GM12878 (cell line): ENCODE results near the gene ARFRP1. TPM values are rescaled to one million over a fixed set of nuclear protein-coding genes. Genes with fewer than 3 reads are reported as not detected.

ENCODE experiments used
- ATAC-seq: fragments of 200-7000 bp; cut with Tn5 transposase; 3 replicates; pipeline ENCODE4 v1.9.1; 2020; ENCODE audit warnings: mild to moderate bottlenecking, moderate library complexity
- BruUV-seq: library from RNA; stranded (reverse); fragments of 400-500 nt; replicated peaks from 2 replicates; lab custom pipeline; 2021; lab: Mats Ljungman, UMichigan
- CTCF ChIA-PET: fragments of 300-600 bp; sonication (Branson Sonifier 250); formaldehyde crosslinking; extraction: SDS; loops from one replicate; lab custom pipeline; 2021; ENCODE audit warnings: inconsistent platforms; lab: Yijun Ruan, JAX
- POLR2A ChIA-PET: fragments of 350-600 bp; formaldehyde crosslinking; extraction: SDS; loops from one replicate; lab custom pipeline; 2021; ENCODE audit warnings: inconsistent platforms; lab: Charles Lee
- RAD21 ChIA-PET: fragments of 300-600 bp; sonication (Branson Sonifier 250); formaldehyde crosslinking; loops from one replicate; lab custom pipeline; 2023; ENCODE audit warnings: antibody characterized with exemption; ENCODE audit not compliant: unreplicated experiment; lab: Charles Lee
- SMC1A ChIA-PET: fragments of 300-600 bp; sonication (Branson Sonifier 250); formaldehyde crosslinking; loops from one replicate; lab custom pipeline; 2023; ENCODE audit not compliant: unreplicated experiment, uncharacterized antibody; lab: Charles Lee
- DNase-seq: peaks from one replicate; pipeline ENCODE4 v3.0.0-alpha.2; 2011; ENCODE audit warnings: low read depth, low spot score
- FAIRE-seq: peaks from 3 replicates; lab custom pipeline; 2011; peaks lifted over from hg19 to GRCh38; lab: Jason Lieb, UNC
- H2AFZ ChIP-seq: 2 replicates; pipeline ENCODE4 v1.6.0; 2011; ENCODE audit warnings: low read depth, low read length, control low read depth; ENCODE audit not compliant: control insufficient read depth
- H3K27ac ChIP-seq: 2 replicates; pipeline ENCODE4 v1.5.1; 2011; ENCODE audit warnings: control low read depth; ENCODE audit not compliant: control insufficient read depth, insufficient read depth
- H3K27me3 ChIP-seq, 2 experiments: replicated peaks in 1 of 2; 2 replicates each; pipeline versions ENCODE4 v1.6.0 to v1.6.1; 2011; ENCODE audit warnings: low read length in 1 of 2; ENCODE audit not compliant: control insufficient read depth in 2 of 2, insufficient read depth in 2 of 2
- H3K36me3 ChIP-seq, 2 experiments: 2 replicates each; pipeline ENCODE4 v1.5.1; 2011; ENCODE audit warnings: low read length in 1 of 2; ENCODE audit not compliant: control insufficient read depth in 2 of 2, insufficient read depth in 2 of 2
- H3K4me1 ChIP-seq: 2 replicates; pipeline ENCODE4 v1.6.1; 2011; ENCODE audit warnings: mild to moderate bottlenecking, low read length, moderate library complexity, mixed read lengths; ENCODE audit not compliant: control insufficient read depth, insufficient read depth
- H3K4me2 ChIP-seq: 2 replicates; pipeline ENCODE4 v1.6.0; 2011; ENCODE audit warnings: control low read depth; ENCODE audit not compliant: control insufficient read depth, insufficient read depth
- H3K4me3 ChIP-seq: fragments of 200-600 bp; sonication (generic); 2 replicates; pipeline ENCODE4 v1.5.1; 2016
- H3K79me2 ChIP-seq: 2 replicates; pipeline ENCODE4 v1.6.0; 2011; ENCODE audit warnings: low read length; ENCODE audit not compliant: control insufficient read depth, insufficient read depth
- H3K9ac ChIP-seq: 2 replicates; pipeline ENCODE4 v1.8.0; 2011; ENCODE audit warnings: low read length, control low read depth, mixed read lengths; ENCODE audit not compliant: control insufficient read depth, insufficient read depth
- H3K9me3 ChIP-seq: replicated peaks from 3 replicates; pipeline ENCODE4 v1.5.1; 2011; ENCODE audit warnings: mild to moderate bottlenecking, low read length; ENCODE audit not compliant: control insufficient read depth, insufficient read depth
- H4K20me1 ChIP-seq: 2 replicates; pipeline ENCODE4 v1.6.0; 2011; ENCODE audit not compliant: control insufficient read depth, insufficient read depth
- BACH1 ChIP-seq: fragments of 450-650 bp; IDR thresholded peaks from 2 replicates; pipeline ENCODE4 v1.6.1; 2017; ENCODE audit warnings: mild to moderate bottlenecking, borderline replicate concordance
- BRCA1 ChIP-seq: IDR thresholded peaks from 2 replicates; pipeline ENCODE4 v1.6.1; 2011; ENCODE audit warnings: low read depth, low read length, improper control_type of control experiment
- DPF2 ChIP-seq: fragments of 450-650 bp; IDR thresholded peaks from 2 replicates; pipeline ENCODE4 v1.6.1; 2017; ENCODE audit warnings: mild to moderate bottlenecking
- JUNB ChIP-seq: IDR thresholded peaks from 2 replicates; pipeline ENCODE4 v1.6.1; 2016; ENCODE audit warnings: antibody characterized with exemption, mild to moderate bottlenecking
- KAT2A ChIP-seq: conservative IDR thresholded peaks from 2 replicates; pipeline ENCODE4 v1.6.1; 2011; ENCODE audit warnings: low read depth, low read length; ENCODE audit not compliant: control insufficient read depth
- POU2F2 ChIP-seq: IDR thresholded peaks from 3 replicates; pipeline ENCODE4 v1.6.1; 2011; ENCODE audit warnings: low read depth, mild to moderate bottlenecking, low read length, borderline replicate concordance
- RAD21 ChIP-seq: IDR thresholded peaks from 2 replicates; pipeline ENCODE4 v1.6.1; 2011; ENCODE audit warnings: mild to moderate bottlenecking, low read depth, low read length, moderate library complexity; ENCODE audit not compliant: insufficient read depth
- ZNF24 ChIP-seq: fragments of 450-650 bp; IDR thresholded peaks from 2 replicates; pipeline ENCODE4 v1.6.1; 2017; ENCODE audit warnings: antibody characterized with exemption, mild to moderate bottlenecking
- WGBS: methylation state at CpG from one replicate; pipeline ENCODE4 v1.1.6; 2016; ENCODE audit warnings: low lambda C conversion rate; ENCODE audit not compliant: insufficient replicate concordance, insufficient coverage; ENCODE audit errors: missing lambda C conversion rate; 5-methylcytosine and 5-hydroxymethylcytosine counted together
- in situ Hi-C: fragments of 300-500 bp; cut with MboI; formaldehyde crosslinking; loops from 9 replicates; pipeline ENCODE4 v1.14.3; 2018; ENCODE audit warnings: mixed read lengths
- intact Hi-C: fragments of 100-400 bp; cut with micrococcal nuclease; formaldehyde crosslinking; loops from one replicate; pipeline ENCODE4 v1.14.2; 2022; ENCODE audit not compliant: unreplicated experiment
- polyA plus RNA-seq, 11 experiments: library from polyadenylated mRNA; depleted of rRNA in 4 of 11; unstranded in 6 of 11; stranded (reverse) in 5 of 11; fragments of >200 nt; fragmentation: Nextera tagmentation in 4 of 11; fragmentation: Illumina TruSeq in 1 of 11; extraction: Ambion mirVana in 4 of 11; extraction: Trizol in 1 of 11; gene quantifications; 1 replicate in 1 of 11; 2 replicates in 10 of 11; pipeline versions ENCODE4 v1.2.1 to v1.2.3, GENCODE V29; 2011 to 2016; ENCODE audit warnings: inconsistent platforms in 2 of 11, missing spikeins in 2 of 11, low read depth in 1 of 11
- total RNA-seq, 4 experiments: library from RNA; depleted of rRNA in 3 of 4; stranded (reverse); fragments of >200 nt in 3 of 4; fragmentation: Illumina TruSeq in 1 of 4; extraction: Trizol in 1 of 4; gene quantifications; 2 replicates each; pipeline versions ENCODE4 v1.2.1 to v1.2.3, GENCODE V29; 2013 to 2021

The ARFRP1 gene
- total and polyA plus RNA-seq, 10 of the 15 experiments (the other 5 are each of a cell fraction or from before 2014, with no cell fraction given), result 0.37 to 71.7 (median 34.6) TPM

DNA sequence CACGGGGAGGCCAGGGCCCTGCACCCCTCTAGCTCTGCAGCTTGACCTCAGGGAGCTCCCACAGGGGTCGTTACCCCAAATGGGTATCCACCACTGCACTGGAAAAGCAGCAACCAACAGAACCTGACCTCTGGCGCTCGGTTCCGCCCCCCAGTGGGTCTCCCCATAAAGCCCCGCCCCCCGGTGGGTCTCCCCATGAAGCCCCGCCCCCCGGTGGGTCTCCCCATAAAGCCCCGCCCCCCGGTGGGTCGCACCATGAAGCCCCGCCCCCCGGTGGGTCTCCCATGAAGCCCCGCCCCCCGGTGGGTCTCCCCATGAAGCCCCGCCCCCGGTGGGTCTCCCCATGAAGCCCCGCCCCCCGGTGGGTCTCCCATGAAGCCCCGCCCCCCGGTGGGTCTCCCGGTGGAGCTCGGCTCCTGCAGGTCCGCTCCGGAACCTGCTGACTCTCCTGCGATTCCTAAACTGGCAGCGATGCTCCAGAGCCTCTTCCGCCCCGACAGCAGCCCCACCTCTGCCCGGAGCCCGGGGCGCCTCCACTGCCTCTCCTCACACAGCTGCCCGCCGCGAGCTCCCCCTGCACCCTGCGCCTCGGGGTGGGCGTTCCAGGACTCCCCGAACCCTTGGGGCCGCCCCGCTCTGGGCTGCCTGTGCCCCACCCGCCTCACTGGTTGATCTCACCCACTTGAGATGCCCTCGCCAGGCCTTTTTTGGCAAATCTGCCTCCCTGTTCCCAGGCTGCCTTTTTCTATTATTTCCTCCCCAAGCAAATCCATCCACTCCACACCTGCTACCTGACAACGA is 43.9 kb upstream of the ARFRP1 start (continued):
- TF ChIP-seq RAD21 (no peak), POU2F2 (no peak), KAT2A (no peak), ZNF24 (no peak)

DNA sequence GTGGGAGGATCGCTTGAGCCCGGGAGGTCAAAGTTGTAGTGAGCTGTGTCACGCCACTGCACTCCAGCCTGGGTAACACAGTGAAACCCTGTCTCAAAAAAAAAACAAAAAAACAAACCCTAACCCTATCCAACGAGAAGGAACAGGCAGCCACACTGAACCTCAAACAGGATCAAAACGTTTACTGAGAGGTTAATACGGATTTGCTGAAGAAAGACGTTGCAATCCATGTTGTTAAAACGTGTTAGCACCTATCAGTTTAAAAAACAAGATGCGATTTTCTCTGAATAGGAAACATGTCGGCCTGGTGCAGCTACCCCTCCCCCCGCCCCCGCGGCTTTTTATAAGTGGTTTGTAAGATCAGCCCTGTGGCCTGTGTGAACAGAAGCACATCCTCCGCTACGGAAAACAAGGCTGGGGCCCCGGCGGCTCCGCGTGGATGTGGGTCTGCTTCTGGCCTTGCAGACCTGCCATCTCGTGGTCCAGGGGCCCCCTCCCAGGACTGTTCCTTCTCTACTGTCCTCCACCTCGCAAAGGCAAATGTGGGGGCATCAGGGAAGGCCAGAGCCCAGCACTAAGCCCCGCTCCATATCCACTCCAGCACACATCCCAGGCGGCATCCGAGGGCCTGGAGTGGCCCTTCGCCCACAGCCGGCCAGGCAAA is 43.2 kb upstream of the ARFRP1 start:
- SMC1A ChIA-PET, result interaction anchor here (0.8 kb wide), 1 partner anchor 352 kb away, joined by 5 read pairs; no protein-coding TSS in a partner anchor
- no peak overlapping the region for H3K4me3 ChIP-seq
- H2AFZ ChIP-seq, result no peak overlapping the region
- no peak for FAIRE-seq
- no TSS peak for BruUV-seq
- RAD21 ChIA-PET, result no interaction called here
- no peak overlapping the region for H3K27ac ChIP-seq
- no peaks in the 10 kb centered on the region for H4K20me1 ChIP-seq
- no peaks in the 10 kb centered on the region for H3K4me1 ChIP-seq
- WGBS, result 71% methylated on average over 24 of the region's 26 CpGs
- no peak for ATAC-seq
- H3K4me2 ChIP-seq, result no peak overlapping the region
- CTCF ChIA-PET, result no interaction called here
- H3K27me3 ChIP-seq, result peaks cover 0 to 1% of the 10 kb centered on the region in 2 experiments; a peak in 1 of 4 replicates
- in situ Hi-C loops, result no loop called here
- no peaks in the 10 kb centered on the region for H3K36me3 ChIP-seq
- no peak overlapping the region for H3K9ac ChIP-seq
- intact Hi-C loops, result no loop called here
- no peaks in the 10 kb centered on the region for H3K79me2 ChIP-seq
- POLR2A ChIA-PET, result interaction anchor here (0.6 to 0.8 kb wide), 2 partner anchors 14 to 96 kb away, joined by 3 read pairs; partner anchors contain the start of gene LIME1
- DNase-seq, result no peak
- no peak for TF ChIP-seq JUNB
- TF ChIP-seq DPF2, result no peak
- TF ChIP-seq BRCA1, result no peak
- no peak for TF ChIP-seq BACH1
- no peaks in the 10 kb centered on the region for H3K9me3 ChIP-seq
